Sciatic nerve (tissue), 2 donors: ENCODE data around the gene STRADA. TPM values are rescaled to one million over a fixed set of nuclear protein-coding genes. Genes with fewer than 3 reads are reported as not detected.
A peak's percentile ranks its signal among the peaks of the same experiment; 100 is the strongest.
"Not testable (repeated sequence)": the region's sequence is repeated elsewhere in the genome, so short reads cannot be mapped to it uniquely, and the experiment has no call there.

Experiments used
- ATAC-seq: fragments of 200-7000 bp; cut with Tn5 transposase; one replicate; pipeline ENCODE4 v1.9.1; 2020; ENCODE audit warnings: mild to moderate bottlenecking, moderate library complexity
- DNase-seq: peaks from one replicate; pipeline ENCODE4 v3.0.0-alpha.2; 2020; ENCODE audit warnings: low spot score
- intact Hi-C: fragments of 100-400 bp; cut with DNase I; formaldehyde crosslinking; loops from one replicate; pipeline ENCODE4 v1.14.2; 2022
- total RNA-seq: library from RNA; stranded (reverse); fragmentation: NEBNext Ultra II Directional; extraction: Animal tissue kit (Norgen Biotek cat#: 25700); gene quantifications from one replicate; pipeline ENCODE4 v1.2.1, GENCODE V29; 2021
- donor health status: DM: no; HTN: no; CAD: no.
- donor health status: DM: no; HTN: no; CAD: no.

Gene STRADA
- total RNA-seq, 1 donor from 2014 or later, result 54.3 TPM

DNA sequence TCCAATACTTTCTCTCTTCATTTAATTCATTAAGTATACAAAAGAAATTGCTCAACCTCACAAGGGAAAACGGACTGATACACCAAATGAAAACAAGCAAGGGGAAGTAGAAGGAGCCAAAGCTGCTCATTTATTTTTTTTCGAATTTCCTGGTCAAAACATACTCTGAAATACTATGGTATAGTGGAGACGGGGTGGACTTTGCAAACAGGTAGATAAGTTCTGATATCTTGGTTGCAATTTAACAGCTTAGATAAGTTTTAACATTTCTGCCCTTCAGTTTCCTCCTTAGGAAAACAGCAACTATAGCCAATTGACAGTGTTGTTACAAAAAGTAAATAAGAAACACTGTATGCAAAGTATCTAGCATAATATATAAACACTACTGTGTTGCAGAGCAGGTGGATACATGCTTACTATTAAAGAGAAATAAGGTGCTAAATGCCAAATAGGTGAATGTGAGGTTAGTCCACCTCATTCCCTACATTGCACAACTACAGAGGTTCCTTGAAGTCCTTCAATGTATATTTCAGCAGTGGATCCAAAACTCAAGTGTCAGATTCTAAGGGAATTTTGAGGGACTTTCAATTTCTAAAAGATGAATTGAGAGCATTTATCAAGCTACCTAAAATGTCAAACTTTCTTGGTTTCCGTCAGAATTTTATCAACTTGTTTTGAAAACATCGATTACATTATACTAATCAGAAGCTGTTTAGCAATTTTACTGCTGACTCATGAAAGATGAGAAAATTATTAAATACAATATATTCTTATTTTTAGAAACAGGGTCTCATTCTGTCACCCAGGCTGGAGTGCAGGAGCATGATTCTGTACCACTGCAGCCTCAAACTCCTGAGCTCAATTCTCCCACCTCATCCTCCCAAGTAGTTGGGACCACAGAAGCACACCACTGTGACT lies 20.8 kb upstream of the STRADA start:
- intact Hi-C loops, result no loop called here
- DNase-seq, result no peak
- ATAC-seq, result no peak

GRCh38 chr17:63760771-63761539 lies 19.4 kb upstream of the STRADA start:
- ATAC-seq (no peak), DNase-seq (no peak)
- intact Hi-C loops, result no loop called here

GRCh38 chr17:63758428-63758827 lies 16.8 kb upstream of the STRADA start:
- no peak for ATAC-seq
- intact Hi-C loops, result no loop called here

GRCh38 chr17:63754046-63754445 lies 12.4 kb upstream of the STRADA start:
- intact Hi-C loops, result no loop called here
- DNase-seq, result no peak
- ATAC-seq, result no peak

More at GRCh38 chr17:63758428-63758827, 16.8 kb upstream of the STRADA start:
- DNase-seq, result no peak

GRCh38 chr17:63753215-63753614 lies 11.6 kb upstream of the STRADA start:
- no peak for DNase-seq
- intact Hi-C loops, result no loop called here
- ATAC-seq, result no peak

- no peak for DNase-seq
These were observed 11.1 kb upstream of the STRADA start for GRCh38 chr17:63752707-63753106.

GRCh38 chr17:63751806-63752205 lies 10.2 kb upstream of the STRADA start:
- intact Hi-C loops, result no loop called here
- DNase-seq, result no peak
- no peak for ATAC-seq

More at GRCh38 chr17:63752707-63753106, 11.1 kb upstream of the STRADA start:
- ATAC-seq, result no peak
- intact Hi-C loops, result no loop called here

- DNase-seq (no peak), ATAC-seq (no peak)
- intact Hi-C loops, result no loop called here
These were observed 524 bp downstream of the STRADA start for GRCh38 chr17:63741143-63741407.

- intact Hi-C loops, result no loop called here
- ATAC-seq (no peak), DNase-seq (no peak)
These were observed 996 bp downstream of the STRADA start for GRCh38 chr17:63740464-63741142.

DNA sequence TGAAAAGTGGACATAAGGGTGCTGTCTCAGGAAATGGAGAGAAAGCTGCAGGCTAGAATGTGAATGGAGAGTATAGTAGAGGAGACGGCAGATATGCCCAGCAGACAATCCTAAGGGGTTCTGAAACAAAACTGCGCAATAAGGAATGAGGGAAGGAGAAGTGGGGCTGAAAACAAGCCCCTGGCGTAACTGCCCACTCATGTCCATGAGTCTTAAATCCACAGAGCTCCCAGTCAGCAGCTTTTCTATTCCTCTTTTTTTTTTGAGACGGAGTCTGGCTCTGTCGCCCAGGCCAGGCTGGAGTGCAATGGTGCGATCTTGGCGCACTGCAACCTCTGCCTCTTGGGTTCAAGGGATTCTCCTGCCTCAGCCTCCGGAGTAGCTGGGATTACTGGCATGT lies 5.9 kb downstream of the STRADA start:
- DNase-seq (no peak), ATAC-seq (no peak)
- intact Hi-C loops, result no loop called here

DNA sequence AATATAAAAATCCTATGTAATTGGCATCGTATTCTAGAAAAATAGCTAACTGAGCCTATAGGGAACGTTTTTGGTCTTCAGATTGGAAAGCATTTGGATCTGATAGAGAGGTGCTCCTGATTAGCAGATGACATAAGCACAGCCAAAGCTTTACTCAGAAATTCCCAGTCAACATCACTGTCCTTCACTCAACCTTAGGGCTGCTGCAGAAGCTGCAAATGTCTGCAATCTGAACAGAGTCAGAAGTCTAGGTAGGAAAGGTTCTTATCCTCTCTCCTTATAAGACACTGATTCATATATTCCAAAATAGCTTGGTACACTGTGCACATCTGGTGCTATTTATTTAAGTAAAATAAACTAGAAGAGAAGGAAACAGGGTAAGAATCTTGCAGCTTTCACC lies 19.2 kb downstream of the STRADA start:
- intact Hi-C loops, result no loop called here
- DNase-seq (no peak), ATAC-seq (no peak)

- intact Hi-C loops, ATAC-seq, DNase-seq: not testable (repeated sequence)
These were observed 21.4 kb downstream of the STRADA start for GRCh38 chr17:63720194-63720593.

- ATAC-seq (peak; percentile 46), DNase-seq (no peak)
- intact Hi-C loops, result no loop called here
These were observed 22.6 kb downstream of the STRADA start for GRCh38 chr17:63718988-63719387.

DNA sequence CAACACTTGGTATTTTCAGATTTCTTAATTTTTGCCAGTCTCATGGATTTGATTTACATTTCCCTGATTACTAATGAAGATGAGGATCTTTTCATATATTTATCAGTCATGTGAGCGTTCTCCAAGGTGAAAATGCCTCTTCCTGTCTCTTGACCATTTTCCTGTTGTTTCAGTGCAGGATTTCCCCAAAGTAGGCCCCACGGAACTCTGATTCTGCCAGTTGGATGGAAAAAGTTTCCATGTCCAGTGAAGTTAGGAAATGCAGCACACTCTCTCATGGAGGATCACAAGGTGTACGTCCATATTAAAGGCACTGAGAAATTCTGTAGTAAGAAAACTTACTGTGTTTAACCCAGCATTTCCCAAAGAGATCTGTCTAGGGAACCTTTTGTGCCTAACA lies 25.2 kb downstream of the STRADA start:
- intact Hi-C loops, result no loop called here
- DNase-seq (no peak), ATAC-seq (no peak)

DNA sequence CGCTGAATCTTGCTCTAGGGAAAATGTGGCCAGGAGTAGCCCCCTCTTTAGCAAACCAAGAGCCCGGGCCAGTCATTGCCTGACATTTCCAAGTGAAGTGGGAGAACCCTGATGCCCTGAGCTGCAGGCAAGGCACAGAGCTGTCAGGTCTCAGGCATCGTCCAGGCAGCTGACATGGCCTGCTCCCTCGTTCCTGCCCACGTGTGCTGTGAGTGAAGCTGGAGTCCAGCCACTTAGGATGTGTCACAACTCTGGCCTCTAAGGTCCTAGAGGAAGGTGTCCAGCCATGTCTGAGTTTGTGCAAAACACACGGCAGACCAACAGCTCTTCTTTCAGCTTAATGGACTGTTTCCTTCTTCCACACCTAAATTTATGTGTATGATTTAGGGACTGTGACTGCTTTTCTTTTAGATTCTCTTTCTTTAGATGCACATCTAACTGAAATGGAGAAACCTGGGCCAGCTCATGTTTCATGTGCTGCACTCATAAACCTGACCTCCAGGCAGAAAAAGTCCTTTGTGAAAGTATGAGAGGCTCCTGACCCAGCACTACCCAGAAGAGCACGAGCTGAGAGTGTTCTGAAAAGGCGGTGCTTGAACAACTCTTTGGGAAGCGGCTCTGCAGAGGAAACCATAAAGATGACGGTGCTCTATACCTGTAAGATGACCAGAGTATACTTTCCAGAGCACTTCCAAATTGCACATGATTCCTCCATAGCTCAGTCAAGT lies 26.9 kb downstream of the STRADA start:
- DNase-seq, result no peak
- intact Hi-C loops, result no loop called here
- ATAC-seq, result peak; percentile 39

DNA sequence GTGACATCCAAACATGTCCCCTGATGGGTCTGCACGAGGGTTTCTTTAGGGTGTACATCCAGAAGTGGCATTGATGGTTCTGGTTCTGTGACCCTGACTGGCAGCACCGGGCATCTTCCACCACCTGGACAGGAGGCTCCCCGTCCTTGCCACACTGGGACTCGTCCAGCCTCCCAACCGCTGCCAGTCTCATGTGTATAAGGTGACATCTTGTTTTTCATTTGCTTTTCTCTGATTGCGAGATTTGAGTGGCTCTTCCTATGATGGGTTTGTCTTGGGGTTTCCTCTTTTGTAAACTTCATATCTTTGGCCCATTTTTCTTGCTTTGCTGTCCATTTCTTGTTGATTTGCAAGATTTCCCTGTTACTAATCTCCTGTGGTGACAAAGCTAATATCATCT lies 32.5 kb downstream of the STRADA start:
- intact Hi-C loops, result loop anchor here (2.0 kb wide), 1 partner anchor 64 kb away; the partner anchor contains the start of gene CCDC47
- DNase-seq (peak; percentile 35), ATAC-seq (no peak)

DNA sequence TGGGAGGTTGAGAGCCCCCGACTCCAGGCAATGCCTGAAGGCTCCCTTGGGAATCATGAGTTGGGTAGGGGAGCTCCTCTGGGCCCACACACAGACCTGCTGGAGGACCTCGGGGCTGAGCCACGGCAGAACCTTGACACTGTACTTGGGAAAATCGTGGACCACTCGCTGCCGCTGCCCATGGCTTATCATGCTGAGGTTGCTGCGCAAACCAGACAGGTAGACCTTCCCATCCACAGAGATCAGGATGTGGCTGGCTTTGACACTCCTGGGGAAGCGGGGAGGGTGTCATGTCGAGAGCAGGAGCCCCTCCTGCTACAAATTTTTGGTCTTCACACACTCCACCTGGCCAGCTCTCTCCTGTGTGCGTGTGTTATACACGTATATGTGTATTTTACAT lies 34.4 kb downstream of the STRADA start:
- DNase-seq (peak; percentile 45), ATAC-seq (no peak)
- intact Hi-C loops, result no loop called here

DNA sequence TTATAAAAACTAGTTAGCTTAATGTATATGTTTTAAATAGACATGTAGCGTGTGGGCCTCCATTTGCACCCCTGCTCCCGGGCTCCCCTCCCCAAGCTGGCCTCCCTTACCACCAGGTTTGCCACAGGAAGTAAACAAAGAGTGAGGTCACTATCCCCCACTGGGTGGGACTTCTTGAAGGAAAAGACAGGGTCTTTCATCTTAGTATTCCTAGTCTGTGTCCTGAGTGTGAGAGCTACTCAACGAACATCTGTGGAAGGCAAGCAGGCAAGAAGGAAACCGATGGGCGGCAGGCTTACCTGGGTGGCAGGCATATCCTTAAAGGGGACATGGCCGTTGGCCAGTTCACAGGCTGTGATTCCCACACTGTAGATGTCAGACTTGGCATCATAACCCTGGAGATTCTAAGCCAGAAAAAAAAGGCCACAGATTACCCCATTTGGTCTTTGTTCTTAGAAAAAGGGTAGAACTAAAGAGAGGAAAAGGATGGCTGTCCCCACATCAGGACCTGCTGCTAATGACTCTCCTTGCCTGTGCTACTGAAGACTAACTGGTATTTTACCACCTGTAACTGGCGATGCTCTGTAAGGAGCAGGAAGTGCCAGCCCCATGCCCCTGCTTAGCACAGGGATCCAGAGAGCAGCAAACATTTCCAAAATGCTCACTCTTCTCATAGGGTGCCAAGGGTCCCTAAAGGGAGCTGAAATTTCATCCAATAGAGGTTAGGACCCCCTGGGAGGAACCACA lies 35.1 kb downstream of the STRADA start:
- no peak for ATAC-seq
- intact Hi-C loops, result no loop called here
- DNase-seq, result no peak
